Immature natural killer cell (primary cell): ENCODE results near the gene P2RY6. TPM values are rescaled to one million over a fixed set of nuclear protein-coding genes. Genes with fewer than 3 reads are reported as not detected.

Experiments
- DNase-seq, 3 donors: peaks; one replicate each; pipeline ENCODE4 v3.0.0; 2022; ENCODE audit warnings: mixed read lengths in 1 of 3
- H3K27ac Mint-ChIP-seq, 6 donors: one replicate each; pipeline ENCODE4 v1.8.0; 2020; ENCODE audit warnings: mixed read lengths in 6 of 6, mild to moderate bottlenecking in 5 of 6, inconsistent platforms in 4 of 6, moderate library complexity in 3 of 6
- H3K27me3 Mint-ChIP-seq, 3 donors: one replicate each; pipeline ENCODE4 v1.8.0; 2020 to 2021; ENCODE audit warnings: low read depth in 3 of 3, mild to moderate bottlenecking in 3 of 3, mixed read lengths in 3 of 3, moderate library complexity in 3 of 3, inconsistent platforms in 1 of 3
- H3K36me3 Mint-ChIP-seq, 3 donors: one replicate each; pipeline ENCODE4 v1.8.0; 2020; ENCODE audit warnings: mixed read lengths in 3 of 3, inconsistent platforms in 2 of 3, mild to moderate bottlenecking in 2 of 3
- H3K4me1 Mint-ChIP-seq, 2 donors: one replicate each; pipeline ENCODE4 v1.8.0; 2020; ENCODE audit warnings: inconsistent platforms in 2 of 2, mild to moderate bottlenecking in 2 of 2, mixed read lengths in 2 of 2, moderate library complexity in 1 of 2
- H3K4me3 Mint-ChIP-seq, 5 donors: one replicate each; pipeline ENCODE4 v1.8.0; 2020; ENCODE audit warnings: mild to moderate bottlenecking in 5 of 5, mixed read lengths in 5 of 5, inconsistent platforms in 3 of 5, moderate library complexity in 3 of 5
- H3K9me3 Mint-ChIP-seq, 6 donors: one replicate each; pipeline ENCODE4 v1.8.0; 2020; ENCODE audit warnings: mild to moderate bottlenecking in 6 of 6, mixed read lengths in 6 of 6, inconsistent platforms in 4 of 6, moderate library complexity in 3 of 6
- polyA plus RNA-seq, 3 donors: library from polyadenylated mRNA; unstranded; fragments of 300-500 nt; fragmentation: Illumina TruSeq; gene quantifications; one replicate each; pipeline ENCODE4 v1.2.3, GENCODE V29; 2021

The P2RY6 gene
- polyA plus RNA-seq, 3 donors from 2014 or later, result 3.0 TPM; not detected in 2

DNA sequence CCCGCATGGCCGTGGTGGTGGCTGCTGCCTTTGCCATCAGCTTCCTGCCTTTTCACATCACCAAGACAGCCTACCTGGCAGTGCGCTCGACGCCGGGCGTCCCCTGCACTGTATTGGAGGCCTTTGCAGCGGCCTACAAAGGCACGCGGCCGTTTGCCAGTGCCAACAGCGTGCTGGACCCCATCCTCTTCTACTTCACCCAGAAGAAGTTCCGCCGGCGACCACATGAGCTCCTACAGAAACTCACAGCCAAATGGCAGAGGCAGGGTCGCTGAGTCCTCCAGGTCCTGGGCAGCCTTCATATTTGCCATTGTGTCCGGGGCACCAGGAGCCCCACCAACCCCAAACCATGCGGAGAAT is 25.1 kb downstream of the P2RY6 start:
- no peak for DNase-seq
- Mint-ChIP-seq H3K9me3 (no peaks in the 10 kb centered on the region), H3K4me1 (no peaks in the 10 kb centered on the region), H3K27ac (no peak overlapping the region), H3K27me3 (peaks cover 2 to 9% (median 5%) of the 10 kb centered on the region in 3 donors), H3K36me3 (no peaks in the 10 kb centered on the region), H3K4me3 (no peak overlapping the region)

GRCh38 chr11:73297702-73298101 is 25.6 kb downstream of the P2RY6 start:
- H3K27ac Mint-ChIP-seq, result peak overlapping the region in 1 of 6 donors; percentile 61
- H3K4me3 Mint-ChIP-seq, result no peak overlapping the region
- peaks cover 2 to 10% (median 5%) of the 10 kb centered on the region in 3 donors for H3K27me3 Mint-ChIP-seq
- no peaks in the 10 kb centered on the region for H3K36me3 Mint-ChIP-seq
- DNase-seq, result no peak
- no peaks in the 10 kb centered on the region for H3K4me1 Mint-ChIP-seq
- H3K9me3 Mint-ChIP-seq, result no peaks in the 10 kb centered on the region

GRCh38 chr11:73298233-73298632 is 26.1 kb downstream of the P2RY6 start:
- peak overlapping the region in 1 of 6 donors; percentile 61 for H3K27ac Mint-ChIP-seq
- no peak overlapping the region for H3K4me3 Mint-ChIP-seq

DNA sequence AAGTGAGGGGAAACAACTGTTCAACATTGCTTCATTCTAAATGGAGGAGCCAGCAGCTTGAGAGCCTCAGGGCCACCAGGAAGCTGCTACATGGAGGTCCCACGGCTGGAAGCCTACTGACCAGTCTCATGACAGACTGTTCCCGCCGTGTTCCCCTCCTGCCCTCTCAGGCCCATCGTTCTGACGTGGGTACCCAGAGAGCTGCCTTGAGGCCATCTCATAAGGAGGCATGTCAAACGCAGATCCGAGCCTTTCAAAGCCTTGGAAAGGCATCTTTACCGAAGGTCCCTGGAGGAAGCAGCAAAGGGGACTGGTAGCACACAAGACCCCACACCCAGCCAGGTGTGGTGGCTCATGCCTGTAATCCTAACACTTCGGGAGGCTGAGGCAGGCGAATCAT is 27.6 kb downstream of the P2RY6 start:
- DNase-seq, result no peak
- Mint-ChIP-seq H3K4me1 (no peaks in the 10 kb centered on the region), H3K36me3 (no peaks in the 10 kb centered on the region), H3K9me3 (no peaks in the 10 kb centered on the region), H3K4me3 (no peak overlapping the region), H3K27me3 (peaks cover 5 to 10% (median 5%) of the 10 kb centered on the region in 3 donors), H3K27ac (no peak overlapping the region)

More at GRCh38 chr11:73298233-73298632, 26.1 kb downstream of the P2RY6 start:
- no peaks in the 10 kb centered on the region for H3K36me3 Mint-ChIP-seq
- DNase-seq, result no peak
- peaks cover 2 to 8% (median 4%) of the 10 kb centered on the region in 3 donors for H3K27me3 Mint-ChIP-seq
- H3K9me3 Mint-ChIP-seq, result no peaks in the 10 kb centered on the region
- no peaks in the 10 kb centered on the region for H3K4me1 Mint-ChIP-seq

DNA sequence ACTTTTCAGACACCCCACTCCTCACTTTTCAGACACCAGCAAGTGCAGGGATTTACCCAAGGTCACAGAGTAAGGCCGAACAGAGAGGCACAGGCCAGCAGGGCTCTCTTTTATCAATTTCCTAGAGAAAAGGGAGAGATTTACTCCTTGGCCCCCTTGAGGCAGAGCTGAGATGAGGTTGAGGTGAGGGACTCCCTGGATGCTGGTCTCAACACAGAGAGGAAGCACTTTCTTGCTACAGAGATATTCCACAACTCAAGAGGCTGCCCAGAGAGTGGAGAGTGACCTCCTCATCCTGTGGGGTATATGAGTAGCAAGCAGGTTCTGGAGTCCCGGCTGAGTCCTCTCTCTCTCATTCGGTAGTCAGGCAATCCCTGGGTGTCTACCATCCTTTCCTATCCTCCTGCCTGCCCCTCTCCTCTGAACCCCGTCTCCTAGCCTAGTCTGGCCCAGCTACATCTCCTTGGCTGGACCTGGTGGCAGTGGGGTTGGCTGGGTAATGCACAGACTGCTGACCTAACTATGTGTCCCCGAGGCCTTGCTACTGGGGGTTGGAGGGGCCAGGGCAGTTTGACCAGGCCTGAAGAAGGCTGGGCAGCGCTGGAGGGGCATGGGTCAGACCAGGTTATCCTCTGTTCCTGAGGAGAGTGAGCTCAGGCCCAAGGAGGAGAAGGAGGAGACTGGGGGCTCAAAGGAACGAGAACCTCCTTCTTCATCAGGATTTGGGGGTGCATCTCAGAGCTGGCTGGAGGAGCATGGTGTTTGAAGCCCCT is 34.1 kb downstream of the P2RY6 start:
- H3K36me3 Mint-ChIP-seq, result no peaks in the 10 kb centered on the region
- H3K9me3 Mint-ChIP-seq, result no peaks in the 10 kb centered on the region
- peaks cover 5 to 18% (median 18%) of the 10 kb centered on the region in 3 donors for H3K27me3 Mint-ChIP-seq
- H3K27ac Mint-ChIP-seq, result no peak overlapping the region
- peak overlapping the region in 4 of 5 donors; percentile 33 to 97 (median 52) for H3K4me3 Mint-ChIP-seq
- H3K4me1 Mint-ChIP-seq, result peaks cover 11 to 12% of the 10 kb centered on the region in 2 donors
- no peak for DNase-seq

DNA sequence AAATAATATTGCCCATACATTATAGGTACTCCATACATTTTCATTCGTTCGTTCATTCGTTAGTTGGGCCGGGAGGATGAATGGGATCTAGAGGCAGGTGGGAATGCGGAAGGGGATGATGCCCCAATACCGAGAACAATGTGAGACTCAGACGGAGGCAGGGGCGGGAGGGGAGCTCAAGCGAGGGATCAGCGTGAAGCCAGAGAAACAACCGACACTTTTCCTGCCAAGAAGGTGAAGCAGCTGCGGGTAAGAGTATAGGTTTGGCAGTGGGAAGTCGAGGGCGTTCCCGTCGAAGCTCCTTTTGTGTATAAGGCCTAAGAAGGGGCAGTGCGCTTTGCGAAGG is 34.8 kb downstream of the P2RY6 start:
- Mint-ChIP-seq H3K9me3 (no peaks in the 10 kb centered on the region), H3K27ac (peak overlapping the region in 3 of 6 donors; percentile 69 to 83 (median 73)), H3K36me3 (no peaks in the 10 kb centered on the region), H3K27me3 (peaks cover 5 to 21% (median 18%) of the 10 kb centered on the region in 3 donors), H3K4me3 (peak overlapping the region; percentile 84 to 98 (median 97)), H3K4me1 (peaks cover 11 to 12% of the 10 kb centered on the region in 2 donors)
- DNase-seq, result no peak

DNA sequence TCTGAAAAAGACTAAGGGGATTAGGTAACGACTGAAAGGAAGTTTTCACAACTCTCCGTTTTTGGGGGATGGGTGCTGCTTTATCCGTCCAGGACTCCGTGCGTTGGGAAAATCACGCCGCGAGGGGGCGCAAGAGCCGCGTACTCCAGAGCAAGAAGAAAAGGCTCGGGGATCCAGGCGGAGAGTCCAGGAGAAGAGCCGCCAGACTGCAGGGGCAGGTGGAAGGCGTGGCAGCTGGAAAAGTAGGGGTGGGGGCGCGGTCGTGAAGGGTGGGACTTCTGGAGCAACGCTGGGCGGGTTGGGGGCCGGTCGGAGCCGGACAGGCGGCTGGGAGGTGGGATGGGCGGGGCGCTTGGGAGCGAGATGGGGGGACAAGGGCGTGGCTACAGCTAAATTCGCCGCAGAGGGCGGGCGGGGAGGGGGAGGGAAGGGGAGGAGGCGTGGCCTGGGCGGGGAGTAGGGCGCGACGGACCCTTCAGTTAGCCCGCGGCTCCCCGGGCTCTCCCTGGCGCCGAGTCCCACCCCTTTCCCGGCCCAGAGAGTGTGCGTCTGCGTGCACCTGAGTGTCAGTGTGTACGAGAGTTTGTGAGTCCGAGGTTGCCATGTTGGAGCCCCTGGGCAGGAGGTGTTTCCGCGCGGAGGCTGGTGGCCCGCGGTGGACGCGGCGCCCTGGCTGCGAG is 35.3 kb downstream of the P2RY6 start:
- H3K27me3 Mint-ChIP-seq, result peaks cover 5 to 22% (median 16%) of the 10 kb centered on the region in 3 donors
- H3K4me3 Mint-ChIP-seq, result peak overlapping the region; percentile 84 to 98 (median 97)
- H3K27ac Mint-ChIP-seq, result peak overlapping the region in 3 of 6 donors; percentile 69 to 83 (median 73)
- no peaks in the 10 kb centered on the region for H3K9me3 Mint-ChIP-seq
- peak; percentile 77 to 81 (median 77) for DNase-seq
- no peaks in the 10 kb centered on the region for H3K36me3 Mint-ChIP-seq
- H3K4me1 Mint-ChIP-seq, result peaks cover 11 to 12% of the 10 kb centered on the region in 2 donors

- peaks cover 3 to 22% (median 16%) of the 10 kb centered on the region in 3 donors for H3K27me3 Mint-ChIP-seq
- peak within 1 kb of the TSS; percentile 84 to 98 (median 97) for H3K4me3 Mint-ChIP-seq
- peak in 1 of 3 donors; percentile 23 for DNase-seq
These were observed 36.1 kb downstream of the P2RY6 start, which contains the start of gene ARHGEF17 for GRCh38 chr11:73308003-73308960. ARHGEF17 (plus strand) TSS chr11:73308276; CDS start chr11:73308639, 363 bp downstream.

DNA sequence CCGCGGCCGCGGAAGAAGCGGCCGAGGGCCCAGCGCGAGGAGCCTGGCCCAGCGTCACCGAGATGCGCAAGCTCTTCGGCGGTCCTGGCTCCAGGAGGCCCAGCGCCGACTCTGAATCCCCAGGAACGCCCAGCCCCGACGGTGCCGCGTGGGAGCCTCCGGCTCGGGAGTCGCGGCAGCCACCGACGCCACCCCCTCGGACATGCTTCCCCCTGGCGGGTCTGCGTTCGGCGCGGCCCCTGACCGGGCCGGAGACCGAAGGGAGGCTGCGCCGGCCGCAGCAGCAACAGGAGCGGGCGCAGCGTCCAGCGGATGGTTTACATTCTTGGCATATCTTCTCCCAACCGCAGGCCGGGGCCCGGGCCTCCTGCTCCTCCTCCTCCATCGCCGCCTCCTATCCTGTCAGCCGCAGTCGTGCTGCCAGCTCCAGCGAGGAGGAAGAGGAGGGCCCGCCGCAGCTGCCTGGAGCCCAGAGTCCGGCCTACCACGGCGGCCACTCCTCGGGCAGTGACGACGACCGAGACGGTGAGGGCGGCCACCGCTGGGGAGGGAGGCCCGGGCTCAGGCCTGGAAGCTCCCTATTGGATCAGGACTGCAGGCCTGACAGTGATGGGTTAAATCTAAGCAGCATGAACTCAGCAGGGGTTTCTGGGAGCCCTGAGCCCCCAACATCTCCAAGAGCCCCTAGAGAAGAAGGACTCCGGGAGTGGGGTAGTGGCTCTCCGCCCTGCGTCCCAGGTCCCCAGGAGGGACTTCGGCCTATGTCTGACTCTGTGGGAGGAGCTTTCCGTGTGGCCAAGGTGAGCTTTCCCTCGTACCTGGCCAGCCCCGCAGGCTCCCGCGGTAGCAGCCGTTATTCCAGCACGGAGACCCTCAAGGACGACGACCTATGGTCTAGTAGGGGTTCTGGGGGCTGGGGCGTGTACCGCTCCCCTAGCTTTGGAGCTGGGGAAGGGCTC is 37.1 kb downstream of the P2RY6 start:
- DNase-seq, result no peak
- H3K4me3 Mint-ChIP-seq, result peak overlapping the region in 2 of 5 donors; percentile 7 to 21
- no peaks in the 10 kb centered on the region for H3K36me3 Mint-ChIP-seq
- no peaks in the 10 kb centered on the region for H3K9me3 Mint-ChIP-seq
- H3K27me3 Mint-ChIP-seq, result peaks cover 4 to 21% (median 16%) of the 10 kb centered on the region in 3 donors
- H3K27ac Mint-ChIP-seq, result no peak overlapping the region
- peaks cover 18 to 20% of the 10 kb centered on the region in 2 donors for H3K4me1 Mint-ChIP-seq

More at GRCh38 chr11:73308003-73308960, 36.1 kb downstream of the P2RY6 start, which contains the start of gene ARHGEF17:
- H3K36me3 Mint-ChIP-seq, result no peaks in the 10 kb centered on the region
- H3K27ac Mint-ChIP-seq, result peak within 1 kb of the TSS in 3 of 6 donors; percentile 69 to 83 (median 73)
- H3K9me3 Mint-ChIP-seq, result no peaks in the 10 kb centered on the region
- H3K4me1 Mint-ChIP-seq, result peaks cover 11 to 12% of the 10 kb centered on the region in 2 donors

GRCh38 chr11:73310076-73310475 is 37.9 kb downstream of the P2RY6 start:
- Mint-ChIP-seq H3K4me3 (peak overlapping the region in 2 of 5 donors; percentile 21 to 42), H3K36me3 (no peaks in the 10 kb centered on the region), H3K4me1 (peaks cover 25 to 27% of the 10 kb centered on the region in 2 donors), H3K27me3 (peaks cover 4 to 19% (median 11%) of the 10 kb centered on the region in 3 donors), H3K27ac (no peak overlapping the region), H3K9me3 (no peaks in the 10 kb centered on the region)
- DNase-seq, result no peak

- Mint-ChIP-seq H3K4me1 (peaks cover 25 to 27% of the 10 kb centered on the region in 2 donors), H3K4me3 (no peak overlapping the region), H3K27ac (no peak overlapping the region), H3K9me3 (no peaks in the 10 kb centered on the region), H3K36me3 (no peaks in the 10 kb centered on the region), H3K27me3 (peaks cover 4 to 13% (median 10%) of the 10 kb centered on the region in 3 donors)
- no peak for DNase-seq
These were observed 38.7 kb downstream of the P2RY6 start for GRCh38 chr11:73310661-73311393.

DNA sequence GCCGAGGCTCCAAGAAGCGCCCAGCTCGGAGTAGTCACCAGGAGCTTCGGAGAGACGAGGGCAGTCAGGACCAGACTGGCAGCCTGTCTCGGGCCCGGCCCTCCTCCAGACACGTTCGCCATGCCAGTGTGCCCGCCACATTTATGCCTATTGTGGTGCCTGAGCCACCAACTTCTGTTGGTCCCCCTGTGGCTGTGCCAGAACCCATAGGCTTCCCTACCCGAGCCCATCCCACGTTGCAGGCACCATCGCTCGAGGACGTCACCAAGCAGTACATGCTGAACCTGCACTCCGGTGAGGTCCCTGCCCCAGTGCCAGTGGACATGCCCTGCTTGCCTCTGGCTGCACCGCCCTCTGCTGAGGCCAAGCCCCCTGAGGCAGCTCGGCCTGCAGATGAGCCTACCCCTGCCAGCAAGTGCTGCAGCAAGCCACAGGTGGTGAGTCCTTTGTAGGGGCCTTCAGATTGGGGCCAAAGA is 39.3 kb downstream of the P2RY6 start:
- Mint-ChIP-seq H3K9me3 (no peaks in the 10 kb centered on the region), H3K27ac (no peak overlapping the region), H3K4me3 (no peak overlapping the region)

More for the DNA sequence above, 39.3 kb downstream of the P2RY6 start:
- Mint-ChIP-seq H3K36me3 (no peaks in the 10 kb centered on the region), H3K27me3 (peaks cover 4 to 11% (median 9%) of the 10 kb centered on the region in 3 donors), H3K4me1 (peaks cover 24 to 26% of the 10 kb centered on the region in 2 donors)
- no peak for DNase-seq
